Lower leg skin (tissue), 4 donors: ENCODE results near the gene ASXL2. TPM values are rescaled to one million over a fixed set of nuclear protein-coding genes. Genes with fewer than 3 reads are reported as not detected.

Source experiments
- DNase-seq, 2 donors: peaks; one replicate each; pipeline ENCODE4 v3.0.0-alpha.2; 2019; ENCODE audit warnings: low spot score in 2 of 2
- H3K4me3 ChIP-seq: fragments of 200-600 bp; sonication (generic); 2 replicates; pipeline ENCODE4 v1.5.1; 2017; ENCODE audit warnings: mild to moderate bottlenecking, low read depth; ENCODE audit not compliant: poor library complexity, severe bottlenecking
- POLR2A ChIP-seq, 2 donors: fragments of 450-650 bp; IDR thresholded peaks; one replicate each; pipeline ENCODE4 v1.6.1; 2016 to 2017; ENCODE audit warnings: antibody characterized with exemption in 2 of 2, mild to moderate bottlenecking in 1 of 2, moderate library complexity in 1 of 2
- WGBS, 2 donors: methylation state at CpG; one replicate each; pipeline ENCODE4 v1.1.5; 2018; 5-methylcytosine and 5-hydroxymethylcytosine counted together
- intact Hi-C: fragments of 100-400 bp; cut with DNase I; formaldehyde crosslinking; loops from one replicate; pipeline ENCODE4 v1.15.0; 2023; ENCODE audit warnings: low total_unique reads
- total RNA-seq, 4 donors: library from RNA; depleted of rRNA; stranded (reverse); fragments of >200 nt; gene quantifications; one replicate each; pipeline ENCODE4 v1.1.0, GENCODE V29; 2016
- TF ChIP-seq, protein P1 (sequence below), 3 donors: fragments of 450-650 bp; IDR thresholded peaks; one replicate each; pipeline ENCODE4 v1.5.1; 2016; ENCODE audit warnings: antibody characterized with exemption in 3 of 3, mild to moderate bottlenecking in 3 of 3, moderate library complexity in 2 of 3

The ASXL2 gene
- total RNA-seq, 4 donors from 2014 or later = 15.1 to 21.4 (median 20.0) TPM

DNA sequence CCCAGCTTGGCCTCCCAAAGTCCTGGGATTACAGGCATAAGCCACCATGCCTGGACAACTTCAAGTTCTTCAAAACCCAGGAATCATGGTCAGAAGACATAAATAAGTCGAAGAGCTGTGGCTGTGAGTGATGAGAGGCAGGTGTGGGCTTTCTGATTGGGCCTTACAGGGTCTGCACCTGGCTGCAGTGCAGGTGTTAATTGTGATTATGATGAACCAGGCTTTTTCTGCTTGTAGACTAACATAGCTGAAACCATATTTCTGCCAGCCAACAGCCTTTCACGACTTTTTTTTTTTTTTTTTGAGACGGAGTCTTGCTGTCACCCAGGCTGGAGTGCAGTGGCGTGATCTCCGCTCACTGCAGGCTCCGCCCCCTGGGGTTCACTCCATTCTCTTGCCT is 190.1 kb downstream of the ASXL2 start:
- whole genome bisulfite sequencing, 2 donors = 85 to 91% methylated on average over 6 of the region's 6 CpGs

DNA sequence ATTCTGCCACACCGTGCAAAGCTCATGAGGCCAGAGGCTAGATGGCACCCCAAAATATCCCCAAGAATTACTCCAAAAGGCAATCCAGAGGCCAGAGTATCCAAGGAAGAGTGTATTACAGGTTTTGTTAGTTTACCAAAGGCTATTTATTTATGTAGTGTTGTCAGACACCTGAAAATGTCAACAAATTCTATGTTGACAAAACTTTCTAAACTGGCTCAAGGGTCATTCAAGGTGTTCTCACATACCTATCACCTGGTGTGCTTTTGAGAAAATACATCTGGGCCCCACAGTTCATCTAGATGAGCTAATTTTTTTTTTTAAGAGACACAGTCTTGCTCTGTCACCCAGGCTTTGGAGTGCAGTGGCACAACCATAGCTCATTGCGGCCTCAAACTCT is 192.5 kb downstream of the ASXL2 start:
- intact Hi-C loops = no loop called here
- WGBS, 2 donors = 86 to 95% methylated on average over 2 of the region's 2 CpGs
- DNase-seq = no peak
- TF ChIP-seq POLR2A (IDR thresholded peaks at IDR 0.05) = no peak
- TF ChIP-seq, protein P1, sequence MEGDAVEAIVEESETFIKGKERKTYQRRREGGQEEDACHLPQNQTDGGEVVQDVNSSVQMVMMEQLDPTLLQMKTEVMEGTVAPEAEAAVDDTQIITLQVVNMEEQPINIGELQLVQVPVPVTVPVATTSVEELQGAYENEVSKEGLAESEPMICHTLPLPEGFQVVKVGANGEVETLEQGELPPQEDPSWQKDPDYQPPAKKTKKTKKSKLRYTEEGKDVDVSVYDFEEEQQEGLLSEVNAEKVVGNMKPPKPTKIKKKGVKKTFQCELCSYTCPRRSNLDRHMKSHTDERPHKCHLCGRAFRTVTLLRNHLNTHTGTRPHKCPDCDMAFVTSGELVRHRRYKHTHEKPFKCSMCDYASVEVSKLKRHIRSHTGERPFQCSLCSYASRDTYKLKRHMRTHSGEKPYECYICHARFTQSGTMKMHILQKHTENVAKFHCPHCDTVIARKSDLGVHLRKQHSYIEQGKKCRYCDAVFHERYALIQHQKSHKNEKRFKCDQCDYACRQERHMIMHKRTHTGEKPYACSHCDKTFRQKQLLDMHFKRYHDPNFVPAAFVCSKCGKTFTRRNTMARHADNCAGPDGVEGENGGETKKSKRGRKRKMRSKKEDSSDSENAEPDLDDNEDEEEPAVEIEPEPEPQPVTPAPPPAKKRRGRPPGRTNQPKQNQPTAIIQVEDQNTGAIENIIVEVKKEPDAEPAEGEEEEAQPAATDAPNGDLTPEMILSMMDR (IDR thresholded peaks at IDR 0.05) = no peak
- H3K4me3 ChIP-seq = no peak overlapping the region

More for the DNA sequence above, 190.1 kb downstream of the ASXL2 start:
- H3K4me3 ChIP-seq = no peak overlapping the region
- TF ChIP-seq, protein P1 (IDR thresholded peaks at IDR 0.05) = no peak
- TF ChIP-seq POLR2A (IDR thresholded peaks at IDR 0.05) = no peak
- intact Hi-C loops = no loop called here
- DNase-seq = peak in 1 of 2 donors; percentile 34

DNA sequence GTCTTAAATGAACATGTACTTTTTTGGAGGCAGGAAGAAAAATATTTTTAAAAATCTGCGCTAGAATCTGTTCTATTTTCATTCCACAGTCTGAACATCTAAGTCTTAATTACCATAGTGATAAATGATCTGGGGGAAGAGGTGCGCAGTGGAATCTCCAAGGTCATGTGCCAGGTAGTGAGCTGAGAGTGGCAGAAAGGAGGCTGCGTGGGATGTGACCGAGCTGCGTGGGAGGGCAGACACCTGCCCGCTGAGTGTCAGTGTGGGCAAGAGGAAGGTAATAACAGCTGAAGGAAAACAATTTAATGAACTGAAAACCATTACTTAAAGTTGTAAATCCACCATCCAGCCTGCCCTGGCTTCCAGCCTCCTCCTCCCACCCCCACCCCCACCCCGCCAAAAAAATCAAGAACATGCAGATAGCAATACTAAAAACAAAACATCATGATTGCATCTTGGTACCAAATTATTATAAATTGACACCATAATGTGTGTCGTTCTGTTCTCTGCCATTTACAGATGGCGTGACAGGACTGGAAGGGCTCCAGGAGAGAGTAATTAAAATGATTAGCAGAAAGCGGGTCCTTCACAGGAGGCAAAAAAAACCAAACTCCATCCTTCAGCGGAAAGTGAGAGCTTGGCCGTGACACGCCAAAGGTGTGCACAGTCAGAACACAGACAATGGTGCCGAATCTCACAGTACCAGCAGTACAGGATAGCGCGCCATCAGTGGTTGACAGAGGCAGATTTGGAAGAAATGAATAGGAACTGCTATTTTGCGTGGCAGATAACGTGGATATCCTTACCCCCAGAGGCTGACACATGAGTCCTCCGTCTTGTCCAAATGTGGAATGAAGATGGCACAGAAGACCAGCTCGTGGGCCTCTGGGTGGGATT is 193.5 kb downstream of the ASXL2 start:
- no peak for DNase-seq
- no peak overlapping the region for H3K4me3 ChIP-seq
- TF ChIP-seq, protein P1 (IDR thresholded peaks at IDR 0.05) = no peak
- no peak for TF ChIP-seq POLR2A (IDR thresholded peaks at IDR 0.05)
- WGBS, 2 donors = 71 to 73% methylated on average over 20 of the region's 20 CpGs
- intact Hi-C loops = no loop called here

Other genes starting within 250 kb of the ASXL2 start
- 10 to 100 TPM in 3 of 4 donors, 1 to 10 TPM in 1; 8.8 to 15.2 (median 12.7) TPM for gene DTNB, start 204.9 kb downstream of the ASXL2 start, total RNA-seq
- gene KIF3C, start 104.0 kb upstream of the ASXL2 start, total RNA-seq = 1 to 10 TPM; 3.6 to 6.7 (median 4.2) TPM
- gene RAB10, start 155.6 kb upstream of the ASXL2 start, total RNA-seq = 100 to 1,000 TPM; 125 to 228 (median 184) TPM